LNCaP clone FGC (cell line): ENCODE results near the gene CLDN14.

ENCODE experiments used
- DNase-seq: peaks from one replicate; pipeline ENCODE4 v3.0.0-alpha.2; 2011; ENCODE audit warnings: low read depth
- H3K4me3 ChIP-seq: 2 replicates; pipeline ENCODE4 v1.5.1; 2011; ENCODE audit warnings: mild to moderate bottlenecking, low read depth, low read length, control low read depth
- TF ChIP-seq, protein P1 (sequence below): IDR thresholded peaks from 2 replicates; pipeline ENCODE4 v1.5.1; 2012; ENCODE audit warnings: mild to moderate bottlenecking; ENCODE audit not compliant: control insufficient read depth, insufficient read depth; ENCODE audit errors: extremely low read depth

CLDN14 gene

DNA sequence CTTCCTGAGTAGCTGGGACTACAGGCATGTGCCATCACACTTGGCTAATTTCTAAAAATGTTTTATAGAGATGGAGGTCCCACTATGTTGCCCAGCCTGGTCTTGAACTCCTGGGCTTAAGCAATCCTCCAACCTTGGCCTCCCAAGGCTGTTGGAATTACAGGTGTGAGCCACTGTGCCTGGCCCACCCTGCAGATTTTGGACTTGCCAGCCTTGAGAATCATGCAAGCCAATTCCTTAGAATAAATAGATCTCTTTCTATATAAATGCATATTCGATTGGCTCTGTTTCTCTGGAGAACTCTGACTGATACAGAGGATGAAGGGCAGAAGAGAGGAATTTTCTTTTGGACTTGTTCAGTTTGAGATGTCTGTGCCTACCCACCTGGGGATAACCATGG lies 6.7 kb downstream of the CLDN14 start:
- TF ChIP-seq, protein P1, sequence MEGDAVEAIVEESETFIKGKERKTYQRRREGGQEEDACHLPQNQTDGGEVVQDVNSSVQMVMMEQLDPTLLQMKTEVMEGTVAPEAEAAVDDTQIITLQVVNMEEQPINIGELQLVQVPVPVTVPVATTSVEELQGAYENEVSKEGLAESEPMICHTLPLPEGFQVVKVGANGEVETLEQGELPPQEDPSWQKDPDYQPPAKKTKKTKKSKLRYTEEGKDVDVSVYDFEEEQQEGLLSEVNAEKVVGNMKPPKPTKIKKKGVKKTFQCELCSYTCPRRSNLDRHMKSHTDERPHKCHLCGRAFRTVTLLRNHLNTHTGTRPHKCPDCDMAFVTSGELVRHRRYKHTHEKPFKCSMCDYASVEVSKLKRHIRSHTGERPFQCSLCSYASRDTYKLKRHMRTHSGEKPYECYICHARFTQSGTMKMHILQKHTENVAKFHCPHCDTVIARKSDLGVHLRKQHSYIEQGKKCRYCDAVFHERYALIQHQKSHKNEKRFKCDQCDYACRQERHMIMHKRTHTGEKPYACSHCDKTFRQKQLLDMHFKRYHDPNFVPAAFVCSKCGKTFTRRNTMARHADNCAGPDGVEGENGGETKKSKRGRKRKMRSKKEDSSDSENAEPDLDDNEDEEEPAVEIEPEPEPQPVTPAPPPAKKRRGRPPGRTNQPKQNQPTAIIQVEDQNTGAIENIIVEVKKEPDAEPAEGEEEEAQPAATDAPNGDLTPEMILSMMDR: no peak
- no peak for DNase-seq
- H3K4me3 ChIP-seq: no peak overlapping the region

DNA sequence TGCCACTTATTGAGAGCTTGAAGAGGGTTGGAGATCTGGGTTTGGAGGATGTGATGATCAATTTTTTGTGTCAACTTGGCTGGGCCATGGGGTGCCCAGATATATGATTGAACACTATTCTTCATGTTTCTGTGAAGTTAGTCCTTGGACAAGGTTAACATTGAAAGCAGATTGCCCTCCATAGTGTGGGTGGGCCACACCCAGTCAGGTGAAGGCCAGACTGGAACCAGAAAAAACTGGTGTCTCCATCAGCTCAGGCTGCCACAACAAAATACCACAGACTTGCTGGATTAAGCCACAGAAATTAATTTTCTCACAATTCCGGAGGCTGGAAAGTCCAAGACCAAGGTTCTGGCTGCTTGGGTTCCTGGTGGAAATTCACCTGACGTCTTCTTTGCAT lies 7.5 kb downstream of the CLDN14 start:
- H3K4me3 ChIP-seq: no peak overlapping the region
- no peak for DNase-seq
- TF ChIP-seq, protein P1: no peak

GRCh38 chr21:36471254-36471723 lies 8.6 kb downstream of the CLDN14 start:
- no peak overlapping the region for H3K4me3 ChIP-seq
- no peak for DNase-seq
- TF ChIP-seq, protein P1: no peak

DNA sequence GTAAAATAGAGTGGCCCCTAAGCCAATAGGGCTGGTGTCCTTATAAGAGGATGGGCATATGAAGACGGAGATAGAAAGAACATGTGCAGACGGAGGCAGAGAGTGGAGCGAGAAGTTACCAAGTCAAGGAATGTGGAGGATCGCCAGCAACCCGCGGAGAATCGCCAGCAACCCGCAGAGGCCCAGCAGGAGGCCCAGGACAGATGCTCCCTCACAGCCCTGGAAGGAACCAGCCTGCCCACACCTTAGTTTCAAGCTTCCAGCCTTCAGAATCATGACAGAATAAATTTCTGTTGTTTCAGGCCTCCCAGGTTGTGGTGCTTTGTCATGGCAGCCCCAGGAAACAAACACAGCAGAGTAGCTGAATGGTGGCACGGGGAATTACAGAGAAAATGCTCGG lies 9.6 kb downstream of the CLDN14 start:
- no peak for DNase-seq
- H3K4me3 ChIP-seq: no peak overlapping the region
- TF ChIP-seq, protein P1: no peak

DNA sequence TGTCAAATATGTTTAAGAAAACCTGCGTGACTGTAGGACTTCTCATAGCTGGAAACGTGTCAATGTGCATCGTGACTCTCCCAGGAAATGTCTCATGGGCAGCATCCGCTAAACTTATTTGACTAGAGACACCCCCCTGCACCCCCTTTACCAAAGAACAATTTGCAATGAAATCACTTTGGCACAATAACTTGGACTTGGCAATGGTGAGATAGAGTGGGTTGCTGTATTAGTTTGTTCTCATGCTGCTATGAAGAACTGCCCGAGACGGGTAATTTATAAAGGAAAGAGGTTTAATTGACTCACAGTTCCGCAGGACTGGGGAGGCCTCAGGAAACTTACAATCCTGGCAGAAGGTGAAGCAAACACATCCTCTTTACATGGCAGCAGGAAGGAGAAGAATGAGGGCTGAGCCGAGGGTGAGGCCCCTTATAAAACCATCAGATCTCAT lies 13.8 kb downstream of the CLDN14 start:
- DNase-seq: no peak
- no peak overlapping the region for H3K4me3 ChIP-seq
- TF ChIP-seq, protein P1: no peak

GRCh38 chr21:36465478-36465877 lies 14.4 kb downstream of the CLDN14 start:
- TF ChIP-seq, protein P1: no peak
- no peak overlapping the region for H3K4me3 ChIP-seq
- DNase-seq: no peak

- TF ChIP-seq, protein P1: no peak
- no peak for DNase-seq
Measured at GRCh38 chr21:36464590-36464989, 15.3 kb downstream of the CLDN14 start.

More at GRCh38 chr21:36464590-36464989, 15.3 kb downstream of the CLDN14 start:
- H3K4me3 ChIP-seq: no peak overlapping the region
